Measurements from ENCODE around the gene ATP1A2.

The ATP1A2 gene

GRCh38 chr1:160127381-160127780, 11.8 kb downstream of the ATP1A2 start:
- no peak for DNase-seq

DNA sequence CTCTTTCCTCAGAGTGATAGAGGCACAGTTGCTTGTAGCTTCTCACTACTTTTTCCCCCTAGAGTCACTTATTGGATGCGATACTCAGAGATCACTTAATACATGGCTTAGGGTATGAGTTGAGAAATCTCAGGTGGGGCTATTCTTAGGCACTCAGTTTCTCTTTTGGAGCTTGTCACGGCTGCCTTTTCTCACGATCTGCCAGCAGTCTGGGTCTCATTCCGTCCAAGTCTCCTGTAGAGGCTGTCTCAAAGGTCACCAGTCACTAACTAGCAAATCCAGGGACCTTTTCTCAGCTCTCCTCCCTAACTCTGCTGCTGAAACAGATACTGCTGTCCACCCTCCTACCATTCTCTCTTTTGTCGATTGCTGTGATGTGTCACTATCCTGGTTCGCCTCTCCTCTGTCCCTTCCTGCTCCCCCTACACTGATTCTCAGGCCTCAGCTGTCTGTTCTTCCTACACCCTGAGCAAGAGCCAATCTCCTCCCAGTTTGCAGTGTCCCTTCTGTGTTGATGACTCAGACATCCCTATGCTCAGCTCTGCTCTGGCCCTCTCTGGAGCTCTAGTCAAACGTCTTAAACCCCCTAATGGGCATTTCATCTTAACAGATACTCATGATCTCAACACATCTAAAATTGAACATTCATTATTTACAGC, 12.4 kb downstream of the ATP1A2 start:
- DNase-seq: no peak

DNA sequence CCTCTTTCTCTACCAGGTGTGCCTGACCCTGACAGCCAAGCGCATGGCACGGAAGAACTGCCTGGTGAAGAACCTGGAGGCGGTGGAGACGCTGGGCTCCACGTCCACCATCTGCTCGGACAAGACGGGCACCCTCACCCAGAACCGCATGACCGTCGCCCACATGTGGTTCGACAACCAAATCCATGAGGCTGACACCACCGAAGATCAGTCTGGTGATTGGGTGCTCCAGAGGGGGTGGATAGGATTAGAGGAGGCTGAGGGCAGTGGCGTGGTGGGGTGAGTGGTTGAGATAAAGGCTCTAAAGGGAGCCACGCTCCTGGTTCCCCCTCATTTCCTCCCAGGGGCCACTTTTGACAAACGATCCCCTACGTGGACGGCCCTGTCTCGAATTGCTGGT, 13.1 kb downstream of the ATP1A2 start:
- DNase-seq: no peak

DNA sequence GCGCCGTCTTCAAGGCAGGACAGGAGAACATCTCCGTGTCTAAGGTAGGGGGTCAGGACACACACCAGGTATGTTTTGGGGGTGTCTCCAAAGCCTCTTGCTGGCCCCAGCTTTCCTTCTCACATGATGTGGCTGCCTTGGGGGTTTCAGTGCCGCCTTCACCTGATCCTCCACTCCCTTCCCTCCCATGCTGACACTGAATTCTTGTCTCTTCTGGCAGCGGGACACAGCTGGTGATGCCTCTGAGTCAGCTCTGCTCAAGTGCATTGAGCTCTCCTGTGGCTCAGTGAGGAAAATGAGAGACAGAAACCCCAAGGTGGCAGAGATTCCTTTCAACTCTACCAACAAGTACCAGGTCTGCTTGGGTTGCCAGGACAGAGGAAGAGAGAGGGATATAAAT, 13.5 kb downstream of the ATP1A2 start:
- no peak for DNase-seq

- DNase-seq: no peak
Observed at GRCh38 chr1:160129558-160129957, 14.0 kb downstream of the ATP1A2 start.

DNA sequence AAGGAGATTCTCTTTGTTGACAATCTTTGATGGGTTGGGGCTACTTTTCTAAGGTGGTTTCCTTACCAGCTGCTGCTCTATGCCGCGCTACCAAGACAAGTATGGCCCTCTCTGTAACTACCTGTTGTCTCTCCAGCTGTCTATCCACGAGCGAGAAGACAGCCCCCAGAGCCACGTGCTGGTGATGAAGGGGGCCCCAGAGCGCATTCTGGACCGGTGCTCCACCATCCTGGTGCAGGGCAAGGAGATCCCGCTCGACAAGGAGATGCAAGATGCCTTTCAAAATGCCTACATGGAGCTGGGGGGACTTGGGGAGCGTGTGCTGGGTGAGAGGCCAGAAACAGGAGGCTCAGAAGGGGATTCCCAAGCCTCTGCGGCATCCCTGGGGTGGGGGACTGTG, 14.4 kb downstream of the ATP1A2 start:
- DNase-seq: no peak

DNA sequence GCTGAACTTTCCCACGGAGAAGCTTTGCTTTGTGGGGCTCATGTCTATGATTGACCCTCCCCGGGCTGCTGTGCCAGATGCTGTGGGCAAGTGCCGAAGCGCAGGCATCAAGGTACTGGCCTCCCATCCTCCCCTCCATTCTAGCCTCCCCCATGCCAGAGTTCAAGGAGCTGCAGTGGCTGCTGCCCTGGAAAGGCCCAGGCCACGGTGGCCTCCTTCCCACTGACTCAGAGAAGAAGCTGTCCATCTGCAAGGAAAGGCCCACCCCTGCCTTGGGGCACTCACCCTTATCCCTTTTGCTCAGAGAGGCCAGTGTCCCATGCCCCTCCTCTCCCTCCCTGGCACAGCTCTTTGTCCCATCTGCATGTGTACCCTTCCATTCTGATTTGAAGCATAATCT, 14.9 kb downstream of the ATP1A2 start:
- DNase-seq: no peak

DNA sequence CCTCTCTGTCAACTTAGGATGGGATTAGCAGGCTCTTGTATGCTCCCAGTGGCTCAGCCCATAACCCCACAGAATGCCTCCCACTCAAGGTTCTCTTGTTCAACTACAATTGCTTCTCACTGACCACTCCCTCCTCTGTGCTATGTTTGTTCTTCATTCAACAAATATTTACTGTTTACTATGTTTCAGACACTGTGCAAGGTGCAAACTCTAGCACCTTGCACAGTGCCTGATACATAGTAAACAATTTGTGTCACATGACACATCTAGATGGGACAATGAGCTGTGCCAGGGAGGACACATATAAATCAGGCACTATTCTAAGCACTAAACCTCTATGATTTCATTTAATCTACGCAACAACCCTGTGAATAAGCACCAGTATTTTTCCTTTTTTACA, 15.4 kb downstream of the ATP1A2 start:
- no peak for DNase-seq

DNA sequence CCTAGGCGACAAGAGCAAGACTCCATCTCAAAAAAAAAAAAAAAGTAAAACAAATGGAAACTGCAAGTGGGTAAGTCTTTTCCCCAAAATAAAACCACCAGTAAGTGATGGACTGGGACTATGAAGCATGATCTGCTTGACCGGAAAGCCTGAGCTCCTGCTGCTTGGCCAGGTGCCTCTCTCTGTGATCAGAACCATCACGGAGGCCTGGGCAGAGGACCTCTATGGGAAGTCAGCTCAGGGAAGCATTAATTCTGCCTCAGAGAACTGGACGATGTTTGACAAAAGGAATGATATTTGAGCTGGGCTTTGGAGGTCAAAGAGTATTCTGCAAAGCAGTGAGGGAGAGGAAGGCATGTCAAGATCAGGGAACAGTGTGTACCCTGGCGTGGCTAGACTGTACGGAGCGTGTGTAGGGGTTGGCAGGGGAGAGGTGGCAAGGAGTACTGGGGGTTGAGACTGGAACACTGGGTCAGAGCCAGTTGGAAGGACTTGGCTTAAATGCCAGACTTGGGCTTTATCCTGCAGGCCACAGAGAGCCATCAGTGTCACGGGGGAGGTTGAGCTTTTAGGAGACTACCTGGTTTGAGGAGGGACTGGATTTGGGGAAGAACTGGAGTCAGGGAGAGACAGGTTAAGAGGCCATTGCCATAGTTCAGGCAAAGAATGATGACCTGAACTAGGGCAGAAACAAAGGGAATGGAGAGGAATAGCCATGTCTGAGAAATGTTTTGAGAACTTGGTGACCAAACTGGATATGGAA, 16.4 kb downstream of the ATP1A2 start:
- no peak for DNase-seq

DNA sequence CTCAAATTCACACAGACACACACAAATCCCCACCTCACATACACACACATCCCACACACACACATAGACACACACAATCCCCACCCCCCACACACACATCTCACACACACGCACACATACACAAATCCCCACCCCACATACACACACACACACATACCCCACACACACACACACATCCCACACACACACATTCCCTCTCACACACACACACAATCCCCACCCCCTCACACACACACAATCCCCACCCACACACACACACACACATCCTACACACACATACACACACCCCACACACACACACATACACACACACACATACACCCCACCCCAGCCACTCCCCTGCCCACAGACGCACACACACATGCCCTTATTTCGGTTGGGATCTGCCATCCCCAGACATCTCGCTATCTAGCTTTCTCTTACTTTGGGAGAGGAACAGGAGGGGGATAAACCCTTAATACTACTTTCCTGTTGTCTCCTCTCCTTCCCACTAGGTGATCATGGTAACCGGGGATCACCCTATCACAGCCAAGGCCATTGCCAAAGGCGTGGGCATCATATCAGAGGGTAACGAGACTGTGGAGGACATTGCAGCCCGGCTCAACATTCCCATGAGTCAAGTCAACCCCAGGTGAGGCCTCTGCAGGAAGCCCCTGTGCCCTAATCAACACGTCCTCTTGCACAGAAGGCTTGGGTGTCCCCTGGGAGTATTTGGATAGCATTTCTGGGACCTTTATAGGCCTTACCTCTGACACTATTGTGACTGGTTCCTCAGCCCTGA, 18.6 kb downstream of the ATP1A2 start:
- no peak for DNase-seq

GRCh38 chr1:160134791-160135572, 19.4 kb downstream of the ATP1A2 start:
- no peak for DNase-seq

DNA sequence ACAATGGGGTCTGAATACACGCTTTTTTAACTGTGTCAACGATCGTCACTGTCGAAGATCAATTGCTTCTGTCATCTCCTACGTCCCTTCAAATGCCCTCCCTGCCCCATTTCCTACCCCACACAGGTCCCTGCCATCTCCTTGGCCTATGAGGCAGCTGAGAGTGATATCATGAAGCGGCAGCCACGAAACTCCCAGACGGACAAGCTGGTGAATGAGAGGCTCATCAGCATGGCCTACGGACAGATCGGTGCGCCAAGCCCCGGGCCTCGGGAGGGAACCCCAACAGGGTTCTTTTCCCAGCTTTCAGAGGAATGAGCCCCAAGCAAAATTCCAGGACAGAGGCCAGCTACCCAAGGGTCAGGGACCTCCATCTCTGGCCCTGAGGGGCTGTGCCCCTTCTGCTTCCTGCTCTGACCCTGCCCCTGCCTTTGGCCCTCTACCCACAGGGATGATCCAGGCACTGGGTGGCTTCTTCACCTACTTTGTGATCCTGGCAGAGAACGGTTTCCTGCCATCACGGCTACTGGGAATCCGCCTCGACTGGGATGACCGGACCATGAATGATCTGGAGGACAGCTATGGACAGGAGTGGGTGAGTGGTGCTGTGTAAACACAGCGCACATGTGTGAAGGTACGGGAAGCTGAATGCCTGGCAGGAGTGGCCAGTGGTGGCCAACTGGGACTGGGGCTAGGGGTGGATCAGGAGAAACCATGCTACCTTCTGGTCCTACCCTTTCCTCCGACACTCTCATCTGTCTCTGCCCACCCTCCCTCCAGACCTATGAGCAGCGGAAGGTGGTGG, 20.8 kb downstream of the ATP1A2 start:
- DNase-seq: no peak

DNA sequence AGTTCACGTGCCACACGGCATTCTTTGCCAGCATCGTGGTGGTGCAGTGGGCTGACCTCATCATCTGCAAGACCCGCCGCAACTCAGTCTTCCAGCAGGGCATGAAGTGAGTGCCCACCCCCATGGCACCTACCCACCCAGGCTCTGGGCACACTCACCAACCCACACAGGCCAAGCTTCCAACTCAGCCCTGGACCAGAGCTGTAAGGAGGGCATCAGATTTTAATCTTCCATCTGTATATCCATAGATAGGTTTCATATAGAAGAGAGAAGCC, 21.3 kb downstream of the ATP1A2 start:
- DNase-seq: no peak

DNA sequence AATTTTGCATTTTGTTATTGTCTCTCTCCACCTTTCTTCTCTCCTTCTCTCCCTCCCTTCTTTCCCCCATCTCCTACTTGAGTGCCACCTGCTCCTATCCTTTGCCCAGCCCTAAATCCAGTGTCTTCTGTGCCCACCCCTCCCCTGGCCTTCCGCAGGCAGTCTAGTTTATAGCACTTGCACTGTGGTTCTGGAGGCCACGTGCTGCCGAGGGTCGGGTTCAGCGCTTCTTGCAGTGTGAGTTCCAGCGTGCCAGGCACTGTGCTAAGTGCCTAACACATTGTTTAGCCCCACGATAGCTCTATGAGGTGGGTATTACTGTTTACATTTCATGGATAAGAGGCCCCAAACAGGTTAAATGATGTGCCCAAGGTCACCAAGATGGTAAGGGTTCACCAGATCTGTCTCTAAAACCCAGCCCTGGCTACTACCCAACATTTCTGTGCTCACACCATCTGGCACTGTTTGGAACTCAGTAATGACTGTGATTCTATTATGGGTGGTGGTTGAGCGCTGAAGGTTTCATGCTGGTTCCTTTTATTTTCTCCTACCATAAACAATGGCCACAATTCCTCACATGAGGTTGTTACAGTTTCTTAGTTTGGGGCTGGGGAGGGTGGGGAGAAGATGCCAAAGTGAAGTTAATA, 21.8 kb downstream of the ATP1A2 start:
- DNase-seq: no peak

DNA sequence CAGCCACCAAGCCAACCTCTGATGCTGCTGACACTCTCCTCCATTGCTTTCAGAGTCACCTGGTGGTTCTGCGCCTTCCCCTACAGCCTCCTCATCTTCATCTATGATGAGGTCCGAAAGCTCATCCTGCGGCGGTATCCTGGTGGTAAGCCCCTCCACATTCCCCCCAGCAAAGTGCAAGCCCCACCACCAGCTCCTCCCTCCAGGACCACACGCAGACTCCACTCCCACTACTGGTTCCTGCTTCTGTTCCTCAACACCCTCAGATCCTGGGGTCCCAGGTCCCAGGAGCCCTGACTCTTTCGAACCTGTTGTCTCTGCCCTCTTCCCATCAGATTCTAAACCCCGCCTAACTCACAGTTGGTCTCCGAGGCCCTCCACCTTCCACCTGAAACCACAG, 24.3 kb downstream of the ATP1A2 start:
- no peak for DNase-seq

DNA sequence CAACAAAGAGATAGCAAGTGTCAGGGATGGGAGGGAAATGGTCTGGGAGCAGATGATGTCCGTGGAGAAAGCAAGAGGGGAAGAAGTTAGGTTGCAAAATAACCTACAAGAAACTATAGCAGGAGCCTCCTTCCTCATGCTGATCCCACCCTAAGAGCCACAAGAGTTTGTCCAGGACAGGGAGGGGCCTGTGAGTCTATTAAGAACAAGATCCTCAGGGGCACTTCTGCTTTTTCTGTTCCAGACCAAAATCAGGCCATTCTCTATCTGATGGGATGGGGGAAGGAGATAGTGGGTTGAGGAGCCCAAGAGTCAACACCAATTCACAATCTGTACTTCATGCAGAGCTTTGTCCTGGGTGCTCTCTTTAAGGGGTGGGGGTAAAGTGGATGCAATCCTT, 28.1 kb downstream of the ATP1A2 start:
- no peak for DNase-seq

GRCh38 chr1:160144921-160145320, 29.4 kb downstream of the ATP1A2 start:
- DNase-seq: no peak

DNA sequence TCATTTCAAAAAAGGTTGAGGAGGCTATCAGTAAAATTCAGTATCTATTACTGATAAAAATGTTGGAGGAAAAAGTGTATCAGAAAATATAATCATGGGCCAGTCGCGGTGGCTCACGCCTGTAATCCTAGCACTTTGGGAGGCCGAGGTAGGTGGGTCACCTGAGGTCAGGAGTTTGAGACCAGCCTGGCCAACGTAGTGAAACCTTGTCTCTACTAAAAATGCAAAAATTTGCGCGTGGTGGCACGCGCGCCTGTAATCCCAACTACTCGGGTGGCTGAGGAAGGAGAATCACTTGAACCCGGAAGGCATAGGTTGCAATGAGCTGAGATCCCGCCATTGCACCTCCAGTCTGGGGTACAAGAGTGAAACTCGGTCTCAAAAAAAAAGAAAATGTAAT, 30.5 kb downstream of the ATP1A2 start:
- no peak for DNase-seq

GRCh38 chr1:160148121-160148520, 32.6 kb downstream of the ATP1A2 start:
- DNase-seq: no peak

- no peak for DNase-seq
Observed at GRCh38 chr1:160149233-160149632, 33.7 kb downstream of the ATP1A2 start.

GRCh38 chr1:160149716-160150115, 34.2 kb downstream of the ATP1A2 start:
- DNase-seq: no peak

GRCh38 chr1:160151303-160151702, 35.7 kb downstream of the ATP1A2 start, which contains the start of gene ATP1A4:
Gene ATP1A4, plus strand, starts transcription at chr1:160151603. Its CDS starts 438 bp downstream, at chr1:160152041.
- DNase-seq: no peak
